ENCODE measurements around the gene IGF2.
A peak's percentile ranks its signal among the peaks of the same experiment; 100 is the strongest.

The IGF2 gene

DNA sequence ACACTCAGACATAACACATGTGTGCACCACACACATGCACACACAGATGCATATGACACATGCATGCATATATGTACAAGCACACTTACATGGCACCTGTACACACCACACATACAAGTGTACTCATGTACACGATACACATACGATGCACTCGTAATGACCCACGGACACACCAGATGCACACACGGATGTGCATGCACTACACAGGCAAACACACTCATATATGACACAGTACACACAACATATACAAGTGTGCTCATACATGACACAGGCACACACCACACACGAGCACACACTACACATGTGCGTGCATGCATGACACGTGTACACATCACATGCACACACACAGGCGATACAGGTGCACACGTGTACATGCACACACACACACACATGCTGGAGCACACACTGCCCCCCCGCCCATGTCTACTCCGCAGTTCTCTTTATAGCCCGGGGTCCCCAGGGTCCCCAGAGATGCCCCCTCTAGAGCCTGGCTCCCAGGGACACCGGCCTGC is 37.3 kb upstream of the IGF2 start:
- no peak overlapping the region for H3K4me3 ChIP-seq (ENCODE audit: low read length)
- TF ChIP-seq, protein P1, sequence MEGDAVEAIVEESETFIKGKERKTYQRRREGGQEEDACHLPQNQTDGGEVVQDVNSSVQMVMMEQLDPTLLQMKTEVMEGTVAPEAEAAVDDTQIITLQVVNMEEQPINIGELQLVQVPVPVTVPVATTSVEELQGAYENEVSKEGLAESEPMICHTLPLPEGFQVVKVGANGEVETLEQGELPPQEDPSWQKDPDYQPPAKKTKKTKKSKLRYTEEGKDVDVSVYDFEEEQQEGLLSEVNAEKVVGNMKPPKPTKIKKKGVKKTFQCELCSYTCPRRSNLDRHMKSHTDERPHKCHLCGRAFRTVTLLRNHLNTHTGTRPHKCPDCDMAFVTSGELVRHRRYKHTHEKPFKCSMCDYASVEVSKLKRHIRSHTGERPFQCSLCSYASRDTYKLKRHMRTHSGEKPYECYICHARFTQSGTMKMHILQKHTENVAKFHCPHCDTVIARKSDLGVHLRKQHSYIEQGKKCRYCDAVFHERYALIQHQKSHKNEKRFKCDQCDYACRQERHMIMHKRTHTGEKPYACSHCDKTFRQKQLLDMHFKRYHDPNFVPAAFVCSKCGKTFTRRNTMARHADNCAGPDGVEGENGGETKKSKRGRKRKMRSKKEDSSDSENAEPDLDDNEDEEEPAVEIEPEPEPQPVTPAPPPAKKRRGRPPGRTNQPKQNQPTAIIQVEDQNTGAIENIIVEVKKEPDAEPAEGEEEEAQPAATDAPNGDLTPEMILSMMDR (conservative IDR thresholded peaks at IDR 0.05; ENCODE audit: low read depth, low read length), result no peak
- DNase-seq (ENCODE audit: low read depth), result no peak

DNA sequence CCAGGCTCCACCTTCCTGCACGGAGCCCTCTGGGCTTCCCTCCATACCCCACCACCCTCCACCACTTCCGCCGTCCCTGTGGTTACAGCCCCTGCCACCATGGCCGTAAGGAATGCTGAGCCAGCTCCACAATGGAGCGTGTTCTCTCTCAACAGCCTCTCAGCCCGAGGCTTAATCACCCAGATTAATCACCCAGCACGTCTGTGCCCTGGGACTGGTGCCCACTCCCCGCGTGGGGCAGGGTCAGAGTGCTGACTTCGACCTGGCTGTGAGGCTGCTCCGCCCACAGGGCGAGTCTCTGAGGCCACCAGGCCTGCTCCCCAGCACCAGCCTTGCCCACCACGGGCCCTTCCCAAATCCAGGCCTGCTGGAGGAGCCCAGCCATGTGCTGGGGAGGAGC is 36.5 kb upstream of the IGF2 start:
- TF ChIP-seq, protein P1 (conservative IDR thresholded peaks at IDR 0.05; ENCODE audit: low read depth, low read length), result no peak
- DNase-seq (ENCODE audit: low read depth), result peak; percentile 55
- H3K4me3 ChIP-seq (ENCODE audit: low read length), result no peak overlapping the region

DNA sequence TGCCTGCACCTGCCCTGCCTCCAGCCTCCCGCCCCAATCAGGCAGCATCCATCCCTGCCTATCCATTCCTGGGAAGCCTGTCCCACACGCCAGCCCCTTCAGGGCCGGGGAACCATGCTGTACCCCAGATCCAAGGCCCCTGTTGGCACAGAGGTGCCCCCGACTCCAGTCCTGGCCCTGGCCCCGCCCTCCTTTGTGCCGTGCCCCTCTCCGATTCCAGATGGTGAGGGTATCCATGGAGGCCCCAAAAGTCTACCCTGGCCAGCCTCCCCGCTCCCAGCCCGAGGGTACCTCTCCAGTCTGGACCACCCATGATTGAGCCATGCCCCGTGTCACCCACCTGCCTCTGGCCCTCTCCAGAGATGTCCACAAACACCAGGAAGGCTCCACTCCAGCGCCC is 35.2 kb upstream of the IGF2 start:
- DNase-seq (ENCODE audit: low read depth), result no peak
- TF ChIP-seq, protein P1 (conservative IDR thresholded peaks at IDR 0.05; ENCODE audit: low read depth, low read length), result no peak
- H3K4me3 ChIP-seq (ENCODE audit: low read length), result no peak overlapping the region

DNA sequence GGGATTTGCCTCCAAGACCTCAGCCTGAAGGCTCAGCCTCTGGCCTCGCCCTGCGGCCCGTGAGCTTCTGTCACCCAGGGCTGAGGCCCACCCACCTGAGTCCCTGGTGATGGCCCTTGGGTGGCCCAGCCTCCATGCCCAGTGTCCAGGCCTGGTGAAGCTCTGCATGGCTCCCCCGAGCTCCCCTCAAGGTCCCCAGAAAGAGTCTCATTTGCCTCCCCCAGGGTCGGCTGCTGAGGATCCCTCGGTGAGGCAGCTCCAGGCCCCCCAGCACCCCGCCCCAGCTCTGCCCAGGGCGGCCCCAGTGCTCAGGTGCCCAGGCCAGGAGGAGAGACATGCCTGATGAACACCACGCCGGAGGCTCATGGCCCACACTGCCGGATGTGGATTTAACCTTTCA is 34.6 kb upstream of the IGF2 start:
- H3K4me3 ChIP-seq (ENCODE audit: low read length), result no peak overlapping the region
- DNase-seq (ENCODE audit: low read depth), result no peak
- TF ChIP-seq, protein P1 (conservative IDR thresholded peaks at IDR 0.05; ENCODE audit: low read depth, low read length), result no peak

DNA sequence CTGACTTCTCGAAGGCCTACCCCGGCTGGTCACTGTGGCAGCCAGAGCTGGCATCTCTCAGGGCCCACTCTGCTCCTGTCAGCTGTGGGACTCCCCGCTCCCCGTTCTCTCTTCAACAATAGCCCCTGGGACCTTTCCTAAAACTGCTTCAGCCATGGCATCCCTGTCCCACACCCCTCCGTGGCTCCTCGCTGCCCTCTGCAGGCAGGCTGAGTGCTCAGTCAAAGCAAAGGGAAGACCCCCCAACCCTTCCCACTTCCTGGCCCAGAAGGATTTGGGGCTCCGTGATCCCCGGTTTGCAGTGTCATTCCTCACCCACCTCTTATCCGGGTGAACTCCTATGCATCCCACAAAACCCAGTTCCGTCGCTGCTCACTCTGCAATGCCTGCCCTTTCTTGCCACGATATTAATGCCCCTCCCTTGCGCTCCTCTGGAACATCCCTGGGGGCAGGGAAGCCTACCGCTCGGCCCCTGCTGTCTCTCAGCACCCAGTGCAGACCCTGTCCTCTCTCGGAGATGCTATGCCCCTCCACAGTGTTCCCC is 34.0 kb upstream of the IGF2 start:
- no peak for DNase-seq (ENCODE audit: low read depth)
- H3K4me3 ChIP-seq (ENCODE audit: low read length), result no peak overlapping the region
- TF ChIP-seq, protein P1 (conservative IDR thresholded peaks at IDR 0.05; ENCODE audit: low read depth, low read length), result peak; percentile 71

DNA sequence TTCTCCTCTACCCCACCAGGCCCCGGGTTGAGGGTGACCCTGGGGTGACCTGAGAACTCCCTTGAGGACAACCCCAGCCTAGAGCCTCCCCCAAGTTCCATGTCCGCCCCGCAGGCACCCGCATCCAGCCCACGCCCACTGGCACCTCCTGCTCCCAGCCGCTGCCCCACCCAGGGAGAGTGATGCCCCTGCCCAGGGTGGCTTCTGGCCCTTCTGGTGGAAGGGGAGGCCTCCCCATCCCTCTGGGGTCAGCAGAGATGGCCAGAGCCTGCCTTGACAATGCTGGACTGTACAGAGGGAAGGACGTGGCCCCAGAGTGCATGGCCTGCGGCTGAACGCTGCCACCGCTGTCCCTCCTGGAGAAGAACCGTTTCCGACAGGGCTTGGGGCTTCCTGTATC is 33.5 kb upstream of the IGF2 start:
- no peak for DNase-seq (ENCODE audit: low read depth)
- TF ChIP-seq, protein P1 (conservative IDR thresholded peaks at IDR 0.05; ENCODE audit: low read depth, low read length), result no peak
- no peak overlapping the region for H3K4me3 ChIP-seq (ENCODE audit: low read length)

DNA sequence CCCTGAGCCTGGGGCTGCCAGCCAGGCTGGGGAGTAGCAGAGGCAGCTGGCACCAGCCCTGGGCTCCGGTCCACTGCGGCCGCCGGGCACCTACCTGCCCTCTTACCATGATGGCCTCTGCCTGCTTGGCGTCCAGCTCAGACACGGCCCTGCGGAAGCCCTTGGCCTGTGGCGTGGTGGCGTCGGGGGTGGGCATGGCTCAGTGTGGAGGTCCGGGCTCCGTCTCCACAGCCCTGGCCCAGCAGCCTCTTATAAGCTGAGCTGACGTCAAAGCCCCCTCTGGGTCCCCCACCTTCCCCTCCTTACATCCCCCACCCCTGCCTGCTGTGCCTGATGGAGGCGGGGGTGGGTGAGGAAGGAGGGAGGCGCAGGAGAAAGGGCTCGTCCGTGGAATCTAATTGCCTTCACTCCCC is 32.4 kb upstream of the IGF2 start, which contains the start of gene TH:
TH (minus strand) TSS at position 225 of the 413 bp plus-strand sequence; CDS start at position 196, 29 bp downstream.
- TF ChIP-seq, protein P1 (conservative IDR thresholded peaks at IDR 0.05; ENCODE audit: low read depth, low read length), result no peak
- no peak within 1 kb of the TSS for H3K4me3 ChIP-seq (ENCODE audit: low read length)
- DNase-seq (ENCODE audit: low read depth), result no peak
